ENCODE results near the gene ING1.
"Not testable (repeated sequence)": the region's sequence is repeated elsewhere in the genome, so short reads cannot be mapped to it uniquely, and the experiment has no call there.

ING1 gene

GRCh38 chr13:110713642-110713952 lies at the start of gene ING1:
Gene ING1, plus strand, starts transcription at chr13:110713700. Its CDS starts 450 bp downstream, at chr13:110714150.
- peak within 1 kb of the TSS; percentile 86 for H3K4me3 ChIP-seq (replicated peaks; ENCODE audit: low read depth, low read length)
- no peak for DNase-seq (ENCODE audit: extremely low read depth, low read depth)
- TF ChIP-seq, protein P1, sequence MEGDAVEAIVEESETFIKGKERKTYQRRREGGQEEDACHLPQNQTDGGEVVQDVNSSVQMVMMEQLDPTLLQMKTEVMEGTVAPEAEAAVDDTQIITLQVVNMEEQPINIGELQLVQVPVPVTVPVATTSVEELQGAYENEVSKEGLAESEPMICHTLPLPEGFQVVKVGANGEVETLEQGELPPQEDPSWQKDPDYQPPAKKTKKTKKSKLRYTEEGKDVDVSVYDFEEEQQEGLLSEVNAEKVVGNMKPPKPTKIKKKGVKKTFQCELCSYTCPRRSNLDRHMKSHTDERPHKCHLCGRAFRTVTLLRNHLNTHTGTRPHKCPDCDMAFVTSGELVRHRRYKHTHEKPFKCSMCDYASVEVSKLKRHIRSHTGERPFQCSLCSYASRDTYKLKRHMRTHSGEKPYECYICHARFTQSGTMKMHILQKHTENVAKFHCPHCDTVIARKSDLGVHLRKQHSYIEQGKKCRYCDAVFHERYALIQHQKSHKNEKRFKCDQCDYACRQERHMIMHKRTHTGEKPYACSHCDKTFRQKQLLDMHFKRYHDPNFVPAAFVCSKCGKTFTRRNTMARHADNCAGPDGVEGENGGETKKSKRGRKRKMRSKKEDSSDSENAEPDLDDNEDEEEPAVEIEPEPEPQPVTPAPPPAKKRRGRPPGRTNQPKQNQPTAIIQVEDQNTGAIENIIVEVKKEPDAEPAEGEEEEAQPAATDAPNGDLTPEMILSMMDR (IDR thresholded peaks at IDR 0.05; ENCODE audit: low read depth, low read length, missing control alignments) = no peak

DNA sequence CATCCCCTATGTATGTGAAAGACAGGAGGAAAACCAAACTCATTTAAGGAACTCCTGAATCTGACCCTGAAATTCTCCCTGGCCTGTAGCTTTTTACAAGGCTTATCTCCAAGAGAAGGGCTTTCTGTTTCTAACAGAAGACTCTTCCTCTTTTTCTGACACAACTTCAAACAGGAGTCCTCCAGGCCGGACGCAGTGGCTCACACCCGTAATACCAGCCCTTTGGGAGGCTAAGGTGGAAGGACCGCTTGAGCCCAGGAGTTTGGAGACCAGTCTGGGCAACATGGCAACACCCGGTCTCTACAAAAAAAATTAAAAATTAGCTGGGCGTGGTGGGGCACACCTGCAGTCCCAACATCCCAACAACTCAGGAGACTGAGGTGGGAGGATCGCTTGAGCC lies 49.5 kb upstream of the ING1 start:
- TF ChIP-seq, protein P1 (IDR thresholded peaks at IDR 0.05; ENCODE audit: low read depth, low read length, missing control alignments) = no peak
- H3K4me3 ChIP-seq (replicated peaks; ENCODE audit: low read depth, low read length) = no peak overlapping the region
- DNase-seq (ENCODE audit: extremely low read depth, low read depth) = no peak

- DNase-seq (ENCODE audit: extremely low read depth, low read depth) = no peak
- TF ChIP-seq, protein P1 (IDR thresholded peaks at IDR 0.05; ENCODE audit: low read depth, low read length, missing control alignments) = no peak
- H3K4me3 ChIP-seq (replicated peaks; ENCODE audit: low read depth, low read length) = no peak overlapping the region
Measured at GRCh38 chr13:110664673-110665072, 48.8 kb upstream of the ING1 start.

DNA sequence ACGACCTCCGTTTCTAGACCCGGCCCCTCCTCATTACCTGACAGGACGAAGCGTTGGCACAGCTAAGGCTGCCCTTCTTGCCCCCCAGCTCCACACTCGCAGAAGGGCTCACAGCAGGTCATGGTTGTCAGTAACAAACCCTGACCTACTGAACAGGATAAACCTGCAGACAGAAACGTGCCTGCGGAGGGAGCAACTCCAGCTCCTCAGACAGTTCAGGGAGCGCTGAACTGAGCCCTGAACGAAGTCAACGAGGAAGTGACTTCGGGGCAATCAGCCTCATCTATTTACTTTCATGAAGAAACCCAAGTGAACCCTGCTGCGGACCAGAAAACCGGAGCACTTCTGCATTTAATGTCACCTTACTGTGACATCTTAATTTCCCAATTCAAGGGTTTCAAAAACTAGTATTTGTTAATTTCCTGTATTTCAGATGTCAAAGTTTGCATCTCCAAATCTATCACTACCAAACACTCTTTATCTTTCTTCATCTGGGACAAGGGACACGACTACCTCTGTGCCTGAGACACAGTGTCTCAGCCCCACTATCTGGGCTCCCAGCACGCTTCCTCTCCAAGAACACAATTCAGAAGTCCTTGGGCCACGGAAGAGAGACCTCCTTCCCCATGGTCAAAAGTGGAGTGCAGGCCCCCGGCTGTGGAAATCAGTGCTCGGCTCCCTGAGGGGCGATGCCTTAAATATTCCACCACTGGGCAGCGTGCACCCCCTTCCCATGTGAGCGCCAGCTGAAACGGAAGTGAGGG lies 47.8 kb upstream of the ING1 start:
- no peak for DNase-seq (ENCODE audit: extremely low read depth, low read depth)
- H3K4me3 ChIP-seq (replicated peaks; ENCODE audit: low read depth, low read length) = no peak overlapping the region
- TF ChIP-seq, protein P1 (IDR thresholded peaks at IDR 0.05; ENCODE audit: low read depth, low read length, missing control alignments) = no peak

DNA sequence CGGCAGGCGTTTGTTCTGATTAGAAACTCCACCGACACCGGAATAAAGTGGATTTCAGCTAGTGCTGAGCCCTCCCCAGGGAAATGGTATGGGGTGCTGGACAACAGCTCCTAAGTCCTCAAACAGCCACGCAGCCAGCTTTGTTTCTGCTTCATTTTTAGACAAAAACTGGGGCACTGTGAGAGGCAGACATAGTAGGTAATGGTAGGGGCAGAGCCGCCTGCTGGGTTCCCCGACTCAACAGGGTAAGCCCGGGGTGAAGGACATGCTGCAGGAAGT lies 47.3 kb upstream of the ING1 start:
- DNase-seq (ENCODE audit: extremely low read depth, low read depth) = no peak
- TF ChIP-seq, protein P1 (IDR thresholded peaks at IDR 0.05; ENCODE audit: low read depth, low read length, missing control alignments) = no peak
- H3K4me3 ChIP-seq (replicated peaks; ENCODE audit: low read depth, low read length) = no peak overlapping the region

GRCh38 chr13:110669036-110669435 lies 44.5 kb upstream of the ING1 start:
- H3K4me3 ChIP-seq (replicated peaks; ENCODE audit: low read depth, low read length) = no peak overlapping the region

GRCh38 chr13:110669814-110670213 lies 43.7 kb upstream of the ING1 start:
- DNase-seq (ENCODE audit: extremely low read depth, low read depth); H3K4me3 ChIP-seq (replicated peaks; ENCODE audit: low read depth, low read length): not testable (repeated sequence)

More at GRCh38 chr13:110669036-110669435, 44.5 kb upstream of the ING1 start:
- DNase-seq (ENCODE audit: extremely low read depth, low read depth) = no peak
- TF ChIP-seq, protein P1 (IDR thresholded peaks at IDR 0.05; ENCODE audit: low read depth, low read length, missing control alignments) = no peak
